ENCODE measurements around the gene ASGR1.

GRCh38 chr17:7203391-7203790, 24.2 kb upstream of the ASGR1 start:
- no peak for TF ChIP-seq CTCF (IDR thresholded peaks at IDR 0.05 in 8 of 11, conservative IDR thresholded peaks at IDR 0.05 in 3 of 11)
- TF ChIP-seq POLR2A (IDR thresholded peaks at IDR 0.05), result no peak

Measured in spleen (tissue), 7 donors.